T follicular helper cell (primary cell): ENCODE results near the gene TMBIM1.
"Not testable (repeated sequence)": the region's sequence is repeated elsewhere in the genome, so short reads cannot be mapped to it uniquely, and the experiment has no call there.

Experiments
- DNase-seq: peaks from one replicate; pipeline ENCODE4 v3.0.0-alpha.2; 2020; ENCODE audit warnings: low read depth

Gene TMBIM1

GRCh38 chr2:218291318-218292047 is 820 bp downstream of the TMBIM1 start:
- DNase-seq, result no peak

- peak; percentile 44 for DNase-seq
Measured at GRCh38 chr2:218290316-218291261, 1.7 kb downstream of the TMBIM1 start.

- no peak for DNase-seq
Measured at GRCh38 chr2:218289639-218290315, 2.5 kb downstream of the TMBIM1 start.

- DNase-seq, result peak; percentile 74
Measured at GRCh38 chr2:218286570-218287459, 5.5 kb downstream of the TMBIM1 start.

- DNase-seq, result no peak
Measured at GRCh38 chr2:218285604-218286003, 6.7 kb downstream of the TMBIM1 start.

GRCh38 chr2:218284106-218284811 is 8.0 kb downstream of the TMBIM1 start:
- DNase-seq, result no peak

GRCh38 chr2:218282173-218282991 is 9.9 kb downstream of the TMBIM1 start:
- no peak for DNase-seq

- no peak for DNase-seq
Measured at GRCh38 chr2:218281449-218281848, 10.9 kb downstream of the TMBIM1 start.

- no peak for DNase-seq
Measured at GRCh38 chr2:218280260-218280870, 11.9 kb downstream of the TMBIM1 start.

- DNase-seq, result no peak
Measured at GRCh38 chr2:218278531-218279360, 13.6 kb downstream of the TMBIM1 start.

GRCh38 chr2:218277921-218278320 is 14.4 kb downstream of the TMBIM1 start:
- DNase-seq, result no peak

GRCh38 chr2:218276986-218277755 is 15.1 kb downstream of the TMBIM1 start:
- DNase-seq, result no peak

- no peak for DNase-seq
Measured at GRCh38 chr2:218275371-218276072, 16.8 kb downstream of the TMBIM1 start.

- no peak for DNase-seq
Measured at GRCh38 chr2:218274586-218274985, 17.7 kb downstream of the TMBIM1 start.

GRCh38 chr2:218273908-218274249 is 18.4 kb downstream of the TMBIM1 start:
- DNase-seq, result no peak

- not testable (repeated sequence) for DNase-seq
Measured at GRCh38 chr2:218273214-218273907, 18.9 kb downstream of the TMBIM1 start.
